HepG2 (cell line): ENCODE measurements around the gene MKRN1. TPM values are rescaled to one million over a fixed set of nuclear protein-coding genes. Genes with fewer than 3 reads are reported as not detected.

Experiments
- AGO2 ChIP-seq: fragments of 200-400 bp; formaldehyde crosslinking; optimal IDR thresholded peaks from 2 replicates; pipeline ENCODE3; 2017; ENCODE audit warnings: mild to moderate bottlenecking, low read depth, low read length, moderate library complexity
- AHR ChIP-seq: IDR thresholded peaks from 2 replicates; pipeline ENCODE4 v1.6.1; 2018; ENCODE audit warnings: missing genetic modification reagents, missing compliant biosample characterization
- AKAP8 ChIP-seq: sonication (generic); formaldehyde crosslinking; IDR thresholded peaks from 2 replicates; pipeline ENCODE4 v1.5.1; 2020; ENCODE audit warnings: mild to moderate bottlenecking, missing genetic modification reagents
- ATF2 ChIP-seq: sonication (generic); formaldehyde crosslinking; IDR thresholded peaks from 2 replicates; pipeline ENCODE4 v1.4.0; 2020; ENCODE audit warnings: missing genetic modification reagents
- ATF4 ChIP-seq, 2 experiments: fragments of 450-650 bp in 1 of 2; sonication (generic) in 1 of 2; formaldehyde crosslinking; IDR thresholded peaks; 2 replicates each; pipeline versions ENCODE4 v1.5.0 to v1.8.0; 2020 to 2022; ENCODE audit warnings: mild to moderate bottlenecking in 1 of 2, missing genetic modification reagents in 1 of 2
- CENPT ChIP-seq: sonication (generic); formaldehyde crosslinking; IDR thresholded peaks from 2 replicates; pipeline ENCODE4 v1.8.0; 2022; ENCODE audit warnings: low read depth, mild to moderate bottlenecking, moderate library complexity, missing genetic modification reagents
- E2F5 ChIP-seq: sonication (generic); formaldehyde crosslinking; conservative IDR thresholded peaks from 2 replicates; pipeline ENCODE4 v1.4.0; 2020; ENCODE audit warnings: missing genetic modification reagents
- GABPA ChIP-seq, 2 experiments: IDR thresholded peaks; 2 replicates each; pipeline ENCODE4 v1.6.1; 2011 to 2016; ENCODE audit warnings: low read depth in 2 of 2, low read length in 1 of 2, missing biosample characterization in 1 of 2, missing genetic modification characterization in 1 of 2
- HDAC1 ChIP-seq: sonication (generic); formaldehyde crosslinking; IDR thresholded peaks from 2 replicates; pipeline ENCODE4 v1.5.1; 2020; ENCODE audit warnings: mild to moderate bottlenecking, missing genetic modification reagents
- KDM6A ChIP-seq: IDR thresholded peaks from 2 replicates; pipeline ENCODE4 v1.6.1; 2016; ENCODE audit warnings: low read depth
- THAP11 ChIP-seq: IDR thresholded peaks from 2 replicates; pipeline ENCODE4 v1.6.1; 2016; ENCODE audit warnings: missing biosample characterization, missing genetic modification reagents
- ZBTB49 ChIP-seq: sonication (generic); formaldehyde crosslinking; IDR thresholded peaks from 2 replicates; pipeline ENCODE4 v1.4.0; 2020; ENCODE audit warnings: missing genetic modification reagents, borderline replicate concordance
- ZFP36L1 ChIP-seq: sonication (generic); formaldehyde crosslinking; IDR thresholded peaks from 2 replicates; pipeline ENCODE4 v1.8.0; 2022; ENCODE audit warnings: mild to moderate bottlenecking, missing genetic modification reagents, moderate library complexity
- ZNF253 ChIP-seq: sonication (generic); formaldehyde crosslinking; IDR thresholded peaks from 2 replicates; pipeline ENCODE4 v1.8.0; 2022; ENCODE audit warnings: mild to moderate bottlenecking, missing genetic modification reagents, borderline replicate concordance
- ZNF326 ChIP-seq: sonication (generic); formaldehyde crosslinking; IDR thresholded peaks from 2 replicates; pipeline ENCODE4 v1.4.0; 2020; ENCODE audit warnings: missing genetic modification reagents, borderline replicate concordance
- ZNF362 ChIP-seq: sonication (generic); formaldehyde crosslinking; IDR thresholded peaks from 2 replicates; pipeline ENCODE4 v1.4.0; 2020; ENCODE audit warnings: missing genetic modification reagents, mild to moderate bottlenecking, borderline replicate concordance
- ZNF383 ChIP-seq: sonication (generic); formaldehyde crosslinking; IDR thresholded peaks from 2 replicates; pipeline ENCODE4 v1.4.0; 2020; ENCODE audit warnings: missing genetic modification reagents, mild to moderate bottlenecking, borderline replicate concordance
- ZNF451 ChIP-seq: sonication (generic); formaldehyde crosslinking; IDR thresholded peaks from 2 replicates; pipeline ENCODE4 v1.5.0; 2020; ENCODE audit warnings: mild to moderate bottlenecking, missing genetic modification reagents
- ZNF572 ChIP-seq: sonication (generic); formaldehyde crosslinking; IDR thresholded peaks from 2 replicates; pipeline ENCODE4 v1.5.1; 2020; ENCODE audit warnings: mild to moderate bottlenecking, missing genetic modification reagents
- ZNF678 ChIP-seq: sonication (generic); formaldehyde crosslinking; IDR thresholded peaks from 2 replicates; pipeline ENCODE4 v1.4.0; 2020; ENCODE audit warnings: mild to moderate bottlenecking, missing genetic modification reagents
- ZNF83 ChIP-seq: sonication (generic); formaldehyde crosslinking; IDR thresholded peaks from 2 replicates; pipeline ENCODE4 v1.4.0; 2020; ENCODE audit warnings: missing genetic modification reagents, mild to moderate bottlenecking, borderline replicate concordance
- ZSCAN25 ChIP-seq: sonication (generic); formaldehyde crosslinking; IDR thresholded peaks from 2 replicates; pipeline ENCODE4 v1.8.0; 2022; ENCODE audit warnings: mild to moderate bottlenecking, missing genetic modification reagents
- polyA plus RNA-seq, 8 experiments: library from polyadenylated mRNA; depleted of rRNA in 3 of 8; stranded (reverse) in 7 of 8; unstranded in 1 of 8; fragments of >200 nt; fragmentation: Illumina TruSeq in 4 of 8; extraction: Trizol in 4 of 8; gene quantifications; 2 replicates each; pipeline versions ENCODE4 v1.2.1 to v1.2.3, GENCODE V29; 2011 to 2016; ENCODE audit warnings: low read depth in 4 of 8, missing spikeins in 1 of 8, mixed read lengths in 1 of 8; ENCODE audit not compliant: insufficient read depth in 1 of 8
- total RNA-seq, 5 experiments: library from RNA; depleted of rRNA; stranded (reverse); fragments of >200 nt; fragmentation: Illumina TruSeq; extraction: Trizol; gene quantifications; 2 replicates each; pipeline ENCODE4 v1.2.3, GENCODE V29; 2016; ENCODE audit warnings: low read depth in 1 of 5

The MKRN1 gene
- total and polyA plus RNA-seq, 2 of the 13 experiments (the other 11 are each of a cell fraction or from before 2014, with no cell fraction given): 28.5 to 32.8 TPM

GRCh38 chr7:140479062-140479738 is at the start of gene MKRN1 (continued):
- TF ChIP-seq ATF2 (CRISPR knock-in tag) (no peak), ATF4 (CRISPR knock-in tag; IDR thresholded peaks at IDR 0.05) (peak in 1 of 2 experiments; percentile 51; a peak in 1 of 4 replicates), CENPT (no peak), GABPA (IDR thresholded peaks at IDR 0.05; ENCODE audit: low read depth, low read length) (peak; percentile 81), GABPA (CRISPR knock-in tag; IDR thresholded peaks at IDR 0.05; ENCODE audit: low read depth) (peak; percentile 94), AHR (no peak), ZNF253 (CRISPR knock-in tag) (no peak), ZNF362 (CRISPR knock-in tag) (no peak), ZNF572 (CRISPR knock-in tag) (no peak), ZNF83 (CRISPR knock-in tag) (no peak), ZBTB49 (CRISPR knock-in tag) (no peak), ZNF678 (CRISPR knock-in tag) (no peak), KDM6A (CRISPR knock-in tag) (0 out of 2 replicates have a peak, but pooled peaks have one; percentile 24), ZNF383 (CRISPR knock-in tag) (no peak), ZNF451 (CRISPR knock-in tag) (no peak), AGO2 (no peak), ZSCAN25 (CRISPR knock-in tag) (no peak), ZNF326 (CRISPR knock-in tag) (no peak), E2F5 (CRISPR knock-in tag) (0 out of 2 replicates have a peak, but pooled peaks have one; percentile 43), ZFP36L1 (CRISPR knock-in tag) (peak; percentile 90; the same call in 1 of the 2 replicates), HDAC1 (peak; percentile 80), THAP11 (peak; percentile 89), AKAP8 (CRISPR knock-in tag) (no peak)
